Purkinje cell (primary cell): ENCODE measurements around the gene APOA4. TPM values are rescaled to one million over a fixed set of nuclear protein-coding genes. Genes with fewer than 3 reads are reported as not detected.

ENCODE experiments used
- polyA plus RNA-seq: library from polyadenylated mRNA; unstranded; fragments of >200 nt; fragmentation: Nextera tagmentation; gene quantifications from 2 replicates; pipeline ENCODE4 v1.2.1, GENCODE V29; 2014

Gene APOA4
- polyA plus RNA-seq = not detected in 2 replicates

GRCh38 chr11:116823031-116823843, at the start of gene APOA4:
Gene APOA4, minus strand, starts transcription at chr11:116823304. Its CDS starts 113 bp downstream, at chr11:116823191.

DNA sequence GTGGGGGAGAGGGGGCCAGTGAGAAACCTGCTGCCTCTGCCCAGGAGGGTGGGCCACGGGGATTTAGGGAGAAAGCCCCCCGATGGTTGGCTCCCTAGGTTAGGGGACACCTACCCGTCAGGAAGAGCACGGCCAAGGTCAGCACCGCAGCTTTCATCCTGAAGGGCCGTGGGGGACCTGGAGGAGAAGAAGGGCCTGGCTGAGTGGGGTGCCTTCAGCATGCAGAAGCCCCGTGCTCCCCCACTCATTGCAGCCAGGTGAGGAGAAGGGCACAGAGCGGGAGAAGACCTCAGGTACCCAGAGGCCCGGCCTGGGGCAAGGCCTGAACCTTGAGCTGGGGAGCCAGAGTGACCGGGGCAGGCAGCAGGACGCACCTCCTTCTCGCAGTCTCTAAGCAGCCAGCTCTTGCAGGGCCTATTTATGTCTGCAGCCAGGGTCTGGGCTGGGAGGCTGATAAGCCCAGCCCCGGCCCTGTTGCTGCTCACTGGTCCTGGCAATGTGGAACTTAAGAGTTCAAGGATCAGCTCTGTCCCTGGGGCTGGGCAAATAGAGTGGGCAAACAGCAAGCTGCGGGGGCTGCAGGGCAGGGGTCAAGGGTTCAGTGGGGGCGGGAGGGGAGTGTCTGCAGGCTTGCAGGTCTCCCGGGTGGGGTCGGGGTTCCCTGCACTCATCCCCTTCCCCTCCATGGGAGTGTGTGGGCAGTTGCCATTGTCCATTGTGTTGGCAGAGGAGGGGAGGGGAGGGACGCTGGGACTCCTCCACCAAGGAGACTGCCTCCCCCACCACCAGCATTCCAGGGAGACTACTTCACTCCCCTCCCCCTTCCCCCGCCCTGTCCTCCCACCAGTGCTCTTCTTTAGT, 14.4 kb upstream of the APOA4 start, which contains the start of gene APOA1:
APOA1 (minus strand) TSS at position 392 of the 861 bp plus-strand sequence; CDS start at position 157, 235 bp downstream.

GRCh38 chr11:116829525-116830183, 6.5 kb upstream of the APOA4 start, which contains the start of gene APOC3:
Gene APOC3, plus strand, starts transcription at chr11:116829907. Its CDS starts 676 bp downstream, at chr11:116830583.

DNA sequence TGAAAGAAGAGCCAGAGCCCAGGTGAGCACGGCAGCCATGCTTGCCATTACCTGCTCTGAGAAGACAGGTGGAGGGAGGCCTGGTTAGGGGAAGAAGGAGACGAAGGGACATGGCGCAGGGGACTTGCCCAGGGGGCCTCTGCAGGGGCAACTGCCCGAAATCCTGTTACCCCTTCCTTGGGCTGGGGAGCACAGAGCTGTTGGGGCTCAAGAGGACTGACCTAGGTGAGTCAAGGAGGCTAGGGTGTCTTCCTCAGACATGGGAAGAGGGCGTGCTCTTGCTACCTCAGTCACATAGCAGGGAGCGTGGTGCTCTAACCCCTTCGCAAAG, 31.3 kb downstream of the APOA4 start, which contains the start of gene APOA5:
APOA5 (minus strand) TSS at position 67 of the 331 bp plus-strand sequence; CDS start at position 48, 19 bp downstream.

GRCh38 chr11:116787786-116788486, 35.2 kb downstream of the APOA4 start, which contains the start of gene ZPR1:
Gene ZPR1, minus strand, starts transcription at chr11:116788023. Its CDS starts 33 bp downstream, at chr11:116787990.

GRCh38 chr11:116772443-116773202, 50.5 kb downstream of the APOA4 start, which contains the start of gene BUD13:
Gene BUD13, minus strand, starts transcription at chr11:116772987. Its CDS starts 23 bp downstream, at chr11:116772964.

Other genes with a start within 250 kb of the APOA4 start
- 0.79 and 7.1 TPM in 2 replicates for gene BUD13, start 50.3 kb downstream of the APOA4 start, polyA plus RNA-seq
- gene ZPR1, start 35.3 kb downstream of the APOA4 start, polyA plus RNA-seq = 15.3 and 16.0 TPM in 2 replicates
- gene APOA5, start 31.4 kb downstream of the APOA4 start, polyA plus RNA-seq = not detected in 2 replicates
- not detected in 2 replicates for gene APOC3, start 6.6 kb upstream of the APOA4 start, polyA plus RNA-seq
- gene APOA1, start 14.3 kb upstream of the APOA4 start, polyA plus RNA-seq = 12.6 and 17.5 TPM in 2 replicates